Mucosa of descending colon (tissue), 3 donors: ENCODE data around the gene LIPA. TPM values are rescaled to one million over a fixed set of nuclear protein-coding genes. Genes with fewer than 3 reads are reported as not detected.
A peak's percentile ranks its signal among the peaks of the same experiment; 100 is the strongest.

Experiments
- ATAC-seq: fragments of 200-7000 bp; cut with Tn5 transposase; one replicate; pipeline ENCODE4 v1.9.1; 2020; ENCODE audit warnings: mild to moderate bottlenecking, moderate library complexity
- DNase-seq, 3 donors: peaks; one replicate each; pipeline ENCODE4 v3.0.0-alpha.2; 2020
- H3K36me3 ChIP-seq: fragments of 200-600 bp; one replicate; pipeline ENCODE4 v1.8.0; 2021; ENCODE audit warnings: low read depth, mild to moderate bottlenecking
- H3K4me1 ChIP-seq: fragments of 200-600 bp; one replicate; pipeline ENCODE4 v1.8.0; 2021; ENCODE audit warnings: low read depth, mild to moderate bottlenecking
- H3K4me3 ChIP-seq: fragments of 200-600 bp; one replicate; pipeline ENCODE4 v1.8.0; 2021; ENCODE audit warnings: mild to moderate bottlenecking
- H3K9me3 ChIP-seq: fragments of 200-600 bp; one replicate; pipeline ENCODE4 v1.8.0; 2021; ENCODE audit warnings: mild to moderate bottlenecking
- CTCF ChIP-seq: fragments of 200-600 bp; IDR thresholded peaks from one replicate; pipeline ENCODE4 v1.8.0; 2022; ENCODE audit warnings: antibody characterized with exemption, mild to moderate bottlenecking
- intact Hi-C, 2 donors: fragments of 100-400 bp; cut with DNase I in 1 of 2; cut with micrococcal nuclease in 1 of 2; formaldehyde crosslinking; loops; one replicate each; pipeline versions ENCODE4 v1.11.0 to v1.11.1; 2022; cut with DNase I, micrococcal nuclease
- total RNA-seq, 3 donors: library from RNA; stranded (reverse); fragmentation: NEBNext Ultra II Directional in 2 of 3; extraction: Animal tissue kit (Norgen Biotek cat#: 25700) in 2 of 3; gene quantifications; one replicate each; pipeline versions ENCODE4 v1.2.1 to v1.2.4, GENCODE V29; 2021 to 2023
- donor health status: DM: no; HTN: no; CAD: no; lungs with moderate emphysema.
- donor health status: DM: no; HTN: no; CAD: no.
- donor health status: DM: no; HTN: yes; CAD: no.

Gene LIPA
- total RNA-seq, 3 donors from 2014 or later = 20.6 to 34.5 (median 29.6) TPM

- H3K4me3 ChIP-seq = no peak overlapping the region
- no peak for TF ChIP-seq CTCF
- no peaks in the 10 kb centered on the region for H3K36me3 ChIP-seq
- intact Hi-C loops = no loop called here
- ATAC-seq (no peak), DNase-seq (no peak)
- no peaks in the 10 kb centered on the region for H3K9me3 ChIP-seq
- H3K4me1 ChIP-seq = no peaks in the 10 kb centered on the region
Measured at GRCh38 chr10:89237849-89238248, 13.7 kb downstream of the LIPA start.

DNA sequence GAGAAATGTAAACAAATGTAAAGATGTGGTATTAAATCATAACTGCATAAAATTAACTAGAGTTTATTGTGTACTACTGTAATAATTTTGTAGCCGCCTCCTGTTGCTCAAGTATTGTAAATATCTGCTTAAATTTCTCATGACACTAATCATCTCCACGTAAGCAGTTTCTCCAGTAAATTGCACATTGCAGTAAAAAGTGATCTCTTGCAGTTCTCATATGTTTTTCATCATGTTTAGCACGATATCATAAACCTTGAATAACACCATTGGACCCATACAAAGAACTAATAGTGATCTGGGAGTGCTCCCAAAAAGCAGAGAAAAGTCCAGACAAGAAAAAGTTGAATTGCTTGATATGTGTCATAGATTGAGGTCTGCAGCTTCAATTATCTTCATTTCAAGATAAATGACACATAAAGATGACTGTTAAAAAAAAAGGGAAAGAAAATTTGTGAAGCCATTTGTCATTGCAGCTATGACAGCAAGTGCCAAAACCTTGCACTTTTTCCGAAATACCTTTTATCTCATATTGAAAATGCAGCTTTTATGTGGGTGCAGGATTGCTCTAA is 15.3 kb downstream of the LIPA start:
- intact Hi-C loops = no loop called here
- no peak for TF ChIP-seq CTCF
- no peak overlapping the region for H3K4me3 ChIP-seq
- no peaks in the 10 kb centered on the region for H3K9me3 ChIP-seq
- H3K36me3 ChIP-seq = no peaks in the 10 kb centered on the region
- ATAC-seq (no peak), DNase-seq (no peak)
- no peaks in the 10 kb centered on the region for H3K4me1 ChIP-seq

GRCh38 chr10:89235073-89235798 is 16.3 kb downstream of the LIPA start:
- no peaks in the 10 kb centered on the region for H3K9me3 ChIP-seq
- peak; percentile 36 to 59 (median 44) for DNase-seq
- TF ChIP-seq CTCF = no peak
- H3K36me3 ChIP-seq = no peaks in the 10 kb centered on the region
- H3K4me3 ChIP-seq = no peak overlapping the region
- ATAC-seq = peak; percentile 48
- intact Hi-C loops = no loop called here
- no peaks in the 10 kb centered on the region for H3K4me1 ChIP-seq

- ATAC-seq (no peak), DNase-seq (no peak)
- no peak overlapping the region for H3K4me3 ChIP-seq
- no peaks in the 10 kb centered on the region for H3K4me1 ChIP-seq
- no peak for TF ChIP-seq CTCF
- no peaks in the 10 kb centered on the region for H3K36me3 ChIP-seq
- intact Hi-C loops = no loop called here
- no peaks in the 10 kb centered on the region for H3K9me3 ChIP-seq
Measured at GRCh38 chr10:89233033-89233432, 18.5 kb downstream of the LIPA start.

GRCh38 chr10:89228962-89229361 is 22.6 kb downstream of the LIPA start:
- no peak for TF ChIP-seq CTCF
- intact Hi-C loops = no loop called here

More at GRCh38 chr10:89228962-89229361, 22.6 kb downstream of the LIPA start:
- ATAC-seq = no peak
- no peaks in the 10 kb centered on the region for H3K36me3 ChIP-seq
- H3K4me3 ChIP-seq = no peak overlapping the region
- DNase-seq = no peak
- H3K4me1 ChIP-seq = no peaks in the 10 kb centered on the region
- no peaks in the 10 kb centered on the region for H3K9me3 ChIP-seq
